DMS153 (cell line): ENCODE data around the gene SLC24A3.
"Not testable (repeated sequence)": the region's sequence is repeated elsewhere in the genome, so short reads cannot be mapped to it uniquely, and the experiment has no call there.

Source experiments
- DNase-seq: peaks from one replicate; lab custom pipeline; 2025; lab: John Stamatoyannopoulos, UW

Gene SLC24A3

DNA sequence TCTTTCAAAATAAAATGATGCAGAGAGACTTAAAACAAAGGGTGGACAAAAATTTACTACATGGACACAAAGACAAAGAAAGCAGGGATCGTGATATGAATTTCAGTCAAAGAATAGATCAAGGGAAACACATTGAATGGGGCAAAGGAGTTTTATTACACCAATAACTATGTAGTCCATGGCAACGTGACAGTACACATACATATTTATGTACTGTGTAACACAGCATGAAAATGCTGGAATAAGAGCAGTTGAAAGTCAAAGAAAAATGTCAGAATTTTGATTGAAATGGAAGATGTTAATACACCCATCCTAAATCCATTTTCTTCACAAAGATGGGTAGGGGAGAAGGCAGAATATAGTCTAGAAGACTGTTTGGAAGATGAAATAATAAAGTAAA, 536.2 kb downstream of the SLC24A3 start:
- DNase-seq = no peak

DNA sequence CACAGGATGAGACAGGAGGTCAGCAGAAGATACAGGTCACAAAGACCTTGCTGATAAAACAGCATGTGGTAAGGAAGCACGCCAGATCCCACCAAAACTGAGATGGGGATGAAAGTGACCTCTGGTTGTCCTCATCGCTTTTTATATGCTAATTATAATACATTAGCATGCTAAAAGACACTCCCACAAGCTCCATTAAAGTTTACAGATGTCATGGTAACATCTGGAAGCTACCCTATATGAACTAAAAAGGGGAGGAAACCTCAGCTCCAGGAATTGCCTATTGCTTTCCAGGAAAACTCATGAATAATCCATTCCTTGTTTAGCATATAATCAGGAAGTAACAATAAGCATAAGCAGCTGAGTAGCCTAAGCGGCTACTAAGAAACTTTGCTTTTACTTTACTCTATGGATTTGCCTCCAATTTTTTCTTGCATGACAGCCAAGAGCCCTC, 537.2 kb downstream of the SLC24A3 start:
- no peak for DNase-seq

- DNase-seq = no peak
Observed at GRCh38 chr20:19750101-19750606, 537.7 kb downstream of the SLC24A3 start.

DNA sequence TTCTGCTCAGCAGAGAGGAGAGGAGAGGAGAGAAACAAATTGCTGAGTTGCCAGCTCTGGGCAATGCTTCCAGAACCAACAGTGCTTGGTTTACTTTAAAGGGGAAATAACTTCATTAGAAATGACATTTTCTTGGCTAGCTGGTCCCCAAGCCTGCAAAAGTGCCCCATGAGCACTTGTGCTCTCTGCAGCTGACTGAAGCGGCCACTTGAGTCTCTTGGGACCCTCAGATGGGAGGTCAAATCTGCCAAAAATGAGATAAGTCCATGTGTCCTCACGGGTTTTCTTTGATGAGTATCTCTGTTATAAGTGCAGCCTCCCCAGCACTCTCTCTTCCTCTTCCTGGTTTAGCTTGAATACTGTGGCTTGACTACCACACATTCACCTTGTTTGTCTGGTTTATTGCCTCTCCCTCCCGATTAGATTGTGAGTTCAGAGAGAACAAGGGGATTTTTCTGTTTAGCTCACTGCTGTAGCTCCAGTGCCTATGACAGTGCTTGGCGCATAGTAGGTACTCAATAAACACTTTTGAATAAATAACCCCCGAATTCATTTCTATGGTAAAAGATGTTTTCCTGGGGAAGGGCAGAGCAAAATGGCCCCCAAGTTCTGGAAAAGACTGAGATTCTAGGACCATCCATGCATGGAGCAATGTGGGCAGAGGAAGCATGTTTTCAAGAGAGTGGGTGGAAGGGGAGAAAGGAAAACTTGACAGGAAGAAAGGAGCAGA, 538.6 kb downstream of the SLC24A3 start:
- DNase-seq = no peak

- DNase-seq = not testable (repeated sequence)
Observed at GRCh38 chr20:19754201-19754600, 541.8 kb downstream of the SLC24A3 start.

- peak; percentile 20 for DNase-seq
Observed at GRCh38 chr20:19756761-19757486, 544.5 kb downstream of the SLC24A3 start.

DNA sequence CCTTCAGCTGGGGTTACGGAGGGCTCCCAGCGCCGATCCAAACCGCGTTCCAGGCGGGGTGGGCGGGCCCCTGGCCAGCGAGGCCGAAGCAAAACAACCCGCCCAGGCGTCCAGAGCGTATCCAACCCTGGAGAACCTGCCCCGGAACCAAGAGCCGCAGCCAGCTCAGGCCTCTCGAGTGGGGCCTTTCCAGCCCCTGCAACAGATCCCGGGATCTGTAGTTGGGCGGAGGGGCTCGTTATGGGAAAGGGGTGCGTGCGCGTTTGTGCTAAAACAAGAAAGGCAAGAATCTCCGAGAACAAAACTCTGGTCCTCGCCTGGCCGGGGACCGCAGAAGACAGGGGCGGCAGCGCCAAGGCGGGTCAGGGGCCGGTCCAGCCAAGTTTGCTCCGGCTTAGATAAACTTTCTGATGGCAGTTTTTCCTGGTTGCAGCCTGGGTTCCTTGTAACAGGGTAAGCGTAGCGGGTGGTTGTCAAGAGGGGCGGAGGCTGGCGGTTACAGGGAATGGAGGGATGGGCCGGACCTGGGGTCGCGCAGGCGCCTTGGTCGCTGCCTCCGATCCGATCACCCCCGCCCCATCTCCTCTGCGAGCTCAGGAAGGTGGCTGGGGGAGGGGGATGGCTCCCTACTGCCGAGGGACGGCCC, 545.2 kb downstream of the SLC24A3 start:
- peak; percentile 85 for DNase-seq

- DNase-seq = no peak
Observed at GRCh38 chr20:19758133-19758500, 545.7 kb downstream of the SLC24A3 start, which contains the start of gene RIN2. Gene RIN2, plus strand, starts transcription at chr20:19758258. Its CDS starts 131,344 bp downstream, at chr20:19889602.

- DNase-seq = no peak
Observed at GRCh38 chr20:19758501-19759331, 546.3 kb downstream of the SLC24A3 start.

- DNase-seq = no peak
Observed at GRCh38 chr20:19760371-19760721, 547.9 kb downstream of the SLC24A3 start.

GRCh38 chr20:19761326-19761725, 548.9 kb downstream of the SLC24A3 start:
- DNase-seq = no peak

DNA sequence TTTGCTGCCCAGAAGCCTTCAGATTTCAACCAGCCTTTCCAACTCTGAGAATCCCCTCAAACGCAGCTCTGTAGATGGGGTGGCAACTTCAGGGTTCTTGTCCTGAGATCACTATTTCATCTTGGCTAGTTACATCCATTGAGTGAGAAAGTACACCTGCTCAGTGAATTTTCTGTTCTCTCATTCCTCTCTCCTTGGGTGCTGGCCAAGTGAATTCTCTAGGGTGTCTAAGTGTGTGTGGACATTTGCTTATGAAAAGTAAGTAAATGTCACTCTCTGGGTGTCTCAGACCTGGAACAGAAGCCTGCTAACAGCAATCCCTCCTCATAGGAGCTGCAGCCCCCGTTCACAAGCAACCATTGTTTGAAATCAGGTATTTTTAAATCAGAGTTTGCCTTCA, 549.4 kb downstream of the SLC24A3 start:
- DNase-seq = no peak

GRCh38 chr20:19764207-19764606, 551.8 kb downstream of the SLC24A3 start:
- DNase-seq = no peak

DNA sequence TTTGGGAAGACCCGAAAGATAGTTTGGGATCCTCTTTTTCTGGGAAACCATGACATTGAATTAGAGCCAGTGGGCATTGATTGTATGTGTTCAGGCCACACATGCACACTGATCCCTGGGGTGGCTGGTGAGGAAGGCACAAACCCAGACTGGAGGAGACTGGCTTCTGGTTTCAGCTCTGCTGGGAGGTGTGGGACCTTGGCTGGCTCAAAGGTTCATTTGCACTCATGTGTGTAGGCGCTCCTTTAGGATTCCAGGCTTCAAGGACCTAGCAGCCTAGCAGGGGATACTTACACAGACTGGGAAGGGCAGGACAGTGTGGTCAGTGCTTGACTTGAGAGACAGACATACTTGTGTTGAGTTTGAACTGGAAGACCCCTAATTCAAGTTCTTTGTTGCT, 552.8 kb downstream of the SLC24A3 start:
- no peak for DNase-seq

DNA sequence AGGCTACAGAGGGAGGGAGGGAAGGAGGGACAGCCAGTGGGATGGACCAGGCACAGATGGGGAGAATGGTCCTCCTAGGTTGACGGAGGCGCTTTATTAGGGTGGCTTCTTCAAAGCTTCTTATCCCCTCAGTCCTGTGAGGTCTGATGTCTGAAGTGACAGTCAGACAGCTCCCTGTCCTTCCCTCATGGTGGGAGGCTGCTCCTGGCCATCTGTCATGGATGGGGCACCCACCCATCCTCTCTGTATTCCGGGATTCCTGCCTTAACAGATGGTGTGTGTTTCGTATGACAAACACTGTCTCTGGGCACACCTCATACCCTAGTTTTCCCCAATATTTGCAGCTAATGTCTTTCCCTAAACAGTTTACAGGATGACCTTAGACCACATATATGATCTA, 553.5 kb downstream of the SLC24A3 start:
- DNase-seq = no peak

GRCh38 chr20:19767070-19767469, 554.6 kb downstream of the SLC24A3 start:
- DNase-seq = no peak

- no peak for DNase-seq
Observed at GRCh38 chr20:19768325-19768842, 555.9 kb downstream of the SLC24A3 start.

GRCh38 chr20:19769507-19769906, 557.1 kb downstream of the SLC24A3 start:
- no peak for DNase-seq

GRCh38 chr20:19770375-19770774, 557.9 kb downstream of the SLC24A3 start:
- DNase-seq = no peak

- no peak for DNase-seq
Observed at GRCh38 chr20:19771031-19771430, 558.6 kb downstream of the SLC24A3 start.
